ENCODE measurements around the gene GSG1L.

GRCh38 chr16:28010671-28011070, 52.8 kb downstream of the GSG1L start:
- TF ChIP-seq POLR2A (IDR thresholded peaks at IDR 0.05) (no peak), CTCF (IDR thresholded peaks at IDR 0.05) (no peak)

Measured in adrenal gland (tissue), 5 donors.